DOHH2 (cell line): ENCODE data around the gene USP31.

Experiments used
- H3F3A ChIP-seq: fragments of 200-600 bp; sonication (generic), shearing (Covaris generic); 2 replicates; pipeline ENCODE4 v1.6.0; 2016; ENCODE audit warnings: antibody characterized with exemption, mild to moderate bottlenecking; ENCODE audit not compliant: control insufficient read depth, insufficient read depth
- H3K27ac ChIP-seq: fragments of 200-600 bp; sonication (generic); 2 replicates; pipeline ENCODE4 v1.5.1; 2014; ENCODE audit warnings: low read depth, mild to moderate bottlenecking, low read length, moderate library complexity
- H3K27me3 ChIP-seq: fragments of 200-600 bp; sonication (generic); 2 replicates; pipeline ENCODE4 v1.6.1; 2014; ENCODE audit warnings: mild to moderate bottlenecking, low read length, mixed read lengths; ENCODE audit not compliant: control insufficient read depth
- H3K36me3 ChIP-seq: fragments of 200-600 bp; sonication (generic); 2 replicates; pipeline ENCODE4 v1.6.1; 2014; ENCODE audit warnings: mild to moderate bottlenecking, low read length, moderate library complexity, mixed read lengths; ENCODE audit not compliant: control insufficient read depth
- H3K4me1 ChIP-seq: fragments of 200-600 bp; sonication (generic); 2 replicates; pipeline ENCODE4 v1.6.1; 2014; ENCODE audit warnings: mild to moderate bottlenecking, low read length, mixed read lengths; ENCODE audit not compliant: control insufficient read depth
- H3K4me2 ChIP-seq: fragments of 200-600 bp; sonication (generic); 2 replicates; pipeline ENCODE4 v1.6.0; 2014; ENCODE audit warnings: mild to moderate bottlenecking, low read length, moderate library complexity
- H3K4me3 ChIP-seq: fragments of 200-600 bp; sonication (generic); 2 replicates; pipeline ENCODE4 v1.5.1; 2014; ENCODE audit warnings: mild to moderate bottlenecking, low read length, mixed read lengths
- H3K79me2 ChIP-seq: fragments of 200-600 bp; sonication (generic); 2 replicates; pipeline ENCODE4 v1.6.1; 2014; ENCODE audit warnings: mild to moderate bottlenecking, low read length, mixed read lengths; ENCODE audit not compliant: control insufficient read depth
- H3K9me2 ChIP-seq: fragments of 200-600 bp; sonication (generic); replicated peaks from 2 replicates; pipeline ENCODE4 v1.6.1; 2014; ENCODE audit warnings: mild to moderate bottlenecking, low read length, mixed read lengths; ENCODE audit not compliant: control insufficient read depth
- H3K9me3 ChIP-seq: fragments of 200-600 bp; sonication (generic); 2 replicates; pipeline ENCODE4 v1.6.1; 2014; ENCODE audit warnings: antibody characterized with exemption, low read length, mixed read lengths; ENCODE audit not compliant: control insufficient read depth, insufficient read depth
- H4K20me1 ChIP-seq: fragments of 200-600 bp; sonication (generic); 2 replicates; pipeline ENCODE4 v1.6.0; 2014; ENCODE audit warnings: low read depth, mild to moderate bottlenecking, antibody characterized with exemption, low read length, moderate library complexity; ENCODE audit not compliant: control insufficient read depth, insufficient read depth
- CTCF ChIP-seq: fragments of 200-600 bp; sonication (generic); IDR thresholded peaks from one replicate; pipeline ENCODE4 v1.5.1; 2014; ENCODE audit warnings: antibody characterized with exemption, mild to moderate bottlenecking, low read depth, low read length; ENCODE audit not compliant: poor library complexity, severe bottlenecking
- EZH2phosphoT487 ChIP-seq: fragments of 200-600 bp; sonication (generic); IDR thresholded peaks from 2 replicates; pipeline ENCODE4 v1.6.1; 2017; ENCODE audit warnings: borderline replicate concordance, mild to moderate bottlenecking, antibody characterized with exemption, low read length, moderate library complexity, mixed read lengths

Gene USP31

GRCh38 chr16:23061669-23062068 is 87.6 kb downstream of the USP31 start:
- H3F3A ChIP-seq = no peaks in the 10 kb centered on the region
- TF ChIP-seq EZH2phosphoT487 = no peak
- TF ChIP-seq CTCF = no peak
- H4K20me1 ChIP-seq = no peaks in the 10 kb centered on the region
- H3K4me3 ChIP-seq = no peak overlapping the region
- no peak overlapping the region for H3K27ac ChIP-seq
- no peaks in the 10 kb centered on the region for H3K79me2 ChIP-seq
- no peak overlapping the region for H3K4me2 ChIP-seq
- H3K4me1 ChIP-seq = no peaks in the 10 kb centered on the region
- H3K9me2 ChIP-seq = no peaks in the 10 kb centered on the region
- no peaks in the 10 kb centered on the region for H3K9me3 ChIP-seq
- H3K27me3 ChIP-seq = no peaks in the 10 kb centered on the region; the same call in 1 of the 2 replicates
- H3K36me3 ChIP-seq = no peaks in the 10 kb centered on the region

DNA sequence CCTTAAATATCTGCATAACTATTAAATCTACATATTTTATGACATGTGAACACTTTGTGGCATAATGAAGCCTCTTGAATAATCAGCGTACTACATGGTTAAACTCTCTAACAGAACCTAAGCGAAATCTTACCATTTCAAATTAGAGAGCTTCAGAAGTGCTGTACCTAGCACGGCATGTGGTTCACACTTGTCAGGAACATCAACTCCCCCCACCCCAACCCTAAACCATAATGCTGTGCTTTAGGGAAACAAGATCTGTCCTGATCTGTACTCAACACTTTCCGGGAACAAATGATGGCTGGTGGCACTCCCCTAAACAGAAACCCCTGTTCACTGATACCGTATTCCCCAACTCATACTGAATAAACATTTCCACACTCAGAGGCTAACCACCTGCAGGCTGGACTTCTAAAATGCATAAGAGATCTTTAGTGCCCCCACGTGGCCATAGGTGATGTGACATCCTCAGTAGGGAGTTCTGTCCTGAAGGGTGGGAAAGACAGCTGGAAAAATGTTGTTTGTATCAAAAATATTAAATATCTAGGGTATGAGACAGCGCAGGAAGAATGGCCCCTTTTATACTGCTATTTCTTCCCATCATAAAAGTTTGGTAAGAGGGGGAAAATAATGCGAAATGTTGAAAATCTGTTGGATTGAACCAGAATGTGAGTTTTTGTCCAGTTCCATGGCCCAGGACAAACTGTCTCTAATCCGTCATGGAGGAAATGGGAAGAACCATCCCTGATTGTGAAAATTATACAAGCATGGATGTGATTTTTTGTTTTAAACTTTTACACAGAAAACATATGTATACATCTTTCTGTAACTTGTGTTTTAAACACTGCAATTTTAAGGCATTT is 88.6 kb downstream of the USP31 start:
- Histone ChIP-seq H3K79me2 (no peaks in the 10 kb centered on the region), H3F3A (no peaks in the 10 kb centered on the region), H3K9me2 (no peaks in the 10 kb centered on the region), H3K9me3 (no peaks in the 10 kb centered on the region), H3K27ac (no peak overlapping the region), H3K36me3 (no peaks in the 10 kb centered on the region), H4K20me1 (no peaks in the 10 kb centered on the region), H3K27me3 (peaks cover 3% of the 10 kb centered on the region; the same call in 1 of the 2 replicates), H3K4me1 (no peaks in the 10 kb centered on the region), H3K4me3 (no peak overlapping the region), H3K4me2 (no peak overlapping the region)
- TF ChIP-seq CTCF (peak; percentile 87), EZH2phosphoT487 (no peak)

DNA sequence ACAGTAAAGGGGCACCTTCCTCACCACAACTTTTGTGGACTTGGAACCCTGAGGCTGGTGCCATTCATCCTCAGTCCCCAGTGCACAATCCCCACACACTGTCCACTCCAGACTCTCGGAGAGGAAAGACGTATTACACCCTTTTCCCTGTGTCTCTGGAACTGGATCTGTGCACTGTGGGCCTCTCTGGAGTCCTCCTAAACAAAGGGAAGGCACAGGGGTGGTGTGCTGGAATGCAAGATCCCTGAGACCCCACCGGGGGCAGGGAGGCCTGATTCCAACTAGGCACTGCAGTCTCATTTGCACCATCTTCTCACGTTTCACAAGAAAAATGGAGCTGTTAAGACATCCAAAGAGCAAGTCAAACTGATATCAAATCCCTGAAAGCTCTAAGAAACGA is 89.8 kb downstream of the USP31 start:
- Histone ChIP-seq H4K20me1 (no peaks in the 10 kb centered on the region), H3K27me3 (peaks cover 3% of the 10 kb centered on the region; the same call in 1 of the 2 replicates), H3K36me3 (no peaks in the 10 kb centered on the region), H3K79me2 (no peaks in the 10 kb centered on the region), H3F3A (no peaks in the 10 kb centered on the region), H3K9me3 (no peaks in the 10 kb centered on the region), H3K9me2 (no peaks in the 10 kb centered on the region), H3K4me3 (no peak overlapping the region), H3K27ac (no peak overlapping the region), H3K4me1 (no peaks in the 10 kb centered on the region), H3K4me2 (no peak overlapping the region)
- no peak for TF ChIP-seq CTCF
- no peak for TF ChIP-seq EZH2phosphoT487
